ENCODE results near the gene KCNIP4. TPM values are rescaled to one million over a fixed set of nuclear protein-coding genes. Genes with fewer than 3 reads are reported as not detected.

Gene KCNIP4
- total RNA-seq, 1 experiment from 2014 or later: not detected

DNA sequence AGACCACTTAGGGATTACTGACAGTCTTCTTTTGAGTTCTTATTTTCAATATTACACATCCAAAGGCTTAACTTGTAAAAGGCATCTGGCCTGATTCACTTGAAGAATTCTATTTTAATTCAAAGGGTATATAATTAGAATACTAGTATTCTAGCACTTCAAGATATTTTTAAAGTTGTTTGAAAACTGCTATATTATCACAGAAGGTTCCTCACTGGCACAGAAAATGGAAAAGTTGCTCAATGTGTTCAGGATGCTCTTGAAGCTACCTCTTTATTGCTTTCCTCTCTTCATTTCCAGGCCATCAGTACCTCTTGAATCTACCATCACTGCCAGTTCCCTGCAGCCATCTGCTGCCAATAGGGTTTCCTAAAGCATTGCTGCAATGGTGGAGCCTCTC, 271.4 kb downstream of the KCNIP4 start:
- in situ Hi-C loops (cut with HindIII; ENCODE audit: low pct_unique_long_range_greater_than_20kb, low sequenced_read_pairs): no loop called here
- no peak for DNase-seq (ENCODE audit: low read depth)

DNA sequence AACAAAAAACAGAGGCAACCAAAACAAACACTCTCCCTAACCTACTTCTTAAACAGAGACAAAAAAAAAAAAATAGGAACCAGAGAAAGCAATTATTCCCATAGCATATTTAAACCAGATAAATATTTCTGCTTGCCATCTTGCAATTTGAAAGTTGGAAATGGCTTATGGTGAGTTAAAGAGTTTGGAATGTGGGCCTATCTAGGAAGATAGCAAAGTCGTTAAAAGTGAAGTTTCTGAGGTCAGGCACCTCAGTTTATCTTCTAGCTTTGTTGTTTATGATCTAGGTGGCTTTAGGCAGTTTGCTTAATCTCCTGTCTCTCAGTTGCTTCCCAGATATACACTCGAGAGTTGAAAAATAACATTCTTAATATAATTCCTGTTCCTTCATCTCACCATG, 284.2 kb downstream of the KCNIP4 start:
- in situ Hi-C loops (cut with HindIII; ENCODE audit: low pct_unique_long_range_greater_than_20kb, low sequenced_read_pairs): no loop called here
- DNase-seq (ENCODE audit: low read depth): peak; percentile 1

DNA sequence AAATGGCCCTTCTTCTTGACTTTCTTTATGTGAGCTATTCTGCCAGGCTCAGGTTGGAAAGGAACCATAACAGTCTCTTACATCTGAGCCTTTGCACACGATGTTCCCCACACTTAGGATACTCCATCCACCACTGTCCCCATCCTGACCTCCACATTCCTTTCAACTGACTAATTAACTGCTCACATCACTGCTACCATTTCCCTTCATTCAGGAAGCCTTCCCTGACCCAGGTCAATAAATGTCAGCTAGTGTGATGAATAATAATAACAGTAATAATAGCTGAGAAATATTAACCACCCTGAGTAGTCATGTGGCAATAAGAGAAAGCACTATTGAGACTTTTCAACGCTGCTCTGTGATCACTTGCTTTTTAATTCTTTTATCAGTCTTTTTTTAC, 291.7 kb downstream of the KCNIP4 start:
- in situ Hi-C loops (cut with HindIII; ENCODE audit: low pct_unique_long_range_greater_than_20kb, low sequenced_read_pairs): no loop called here
- peak; percentile 47 for DNase-seq (ENCODE audit: low read depth)

DNA sequence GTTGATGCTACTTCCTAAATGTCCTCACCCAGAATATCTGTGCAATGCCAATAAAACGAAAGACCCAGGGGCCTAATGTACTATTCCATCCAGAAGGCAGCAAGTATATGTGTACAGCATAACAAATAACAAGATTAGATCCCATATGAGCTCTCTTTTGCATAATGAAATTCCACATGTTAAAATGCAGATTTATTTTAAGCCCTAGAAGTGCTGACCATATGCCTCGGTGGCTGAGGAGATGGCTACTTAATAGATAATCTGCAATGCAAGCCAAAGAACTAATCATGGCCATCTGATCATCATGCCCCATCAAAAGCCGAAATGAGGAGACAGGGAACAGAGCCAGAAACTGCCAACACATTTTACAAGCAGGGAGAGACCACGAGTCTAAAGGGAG, 293.5 kb downstream of the KCNIP4 start:
- DNase-seq (ENCODE audit: low read depth): no peak
- in situ Hi-C loops (cut with HindIII; ENCODE audit: low pct_unique_long_range_greater_than_20kb, low sequenced_read_pairs): no loop called here

DNA sequence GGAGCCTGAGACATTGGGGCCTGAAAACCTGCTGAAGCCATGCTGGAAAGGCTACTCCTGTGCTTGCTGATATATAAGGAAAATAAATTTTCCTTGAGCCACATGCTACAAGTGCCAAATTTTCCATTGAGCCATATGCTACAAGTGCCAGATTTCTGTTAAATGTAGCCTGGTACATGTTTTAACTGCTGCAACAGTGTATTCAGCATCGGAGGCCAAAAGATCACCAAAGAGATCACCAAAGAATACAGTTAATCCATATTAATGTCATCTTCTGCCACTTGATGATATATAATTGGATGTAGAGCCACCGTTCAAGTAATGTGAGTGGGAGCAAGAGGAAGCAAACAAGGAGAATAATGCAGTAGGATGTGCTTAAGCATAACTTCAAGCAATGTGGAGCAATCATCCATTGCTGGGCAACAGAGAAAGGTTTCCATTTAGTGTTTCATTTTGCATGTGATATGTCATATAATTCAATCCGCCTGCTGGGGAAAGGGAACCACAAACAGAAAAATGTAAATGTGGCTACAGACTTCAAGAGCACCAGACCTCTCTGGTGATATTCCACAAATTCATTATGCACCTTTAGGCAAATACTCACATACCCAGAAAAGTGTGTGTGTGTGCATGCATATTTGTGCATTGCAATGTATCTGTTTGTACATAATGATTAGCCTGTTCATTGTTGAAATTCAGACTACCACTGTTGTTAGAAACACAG, 295.9 kb downstream of the KCNIP4 start:
- in situ Hi-C loops (cut with HindIII; ENCODE audit: low pct_unique_long_range_greater_than_20kb, low sequenced_read_pairs): no loop called here
- no peak for DNase-seq (ENCODE audit: low read depth)

DNA sequence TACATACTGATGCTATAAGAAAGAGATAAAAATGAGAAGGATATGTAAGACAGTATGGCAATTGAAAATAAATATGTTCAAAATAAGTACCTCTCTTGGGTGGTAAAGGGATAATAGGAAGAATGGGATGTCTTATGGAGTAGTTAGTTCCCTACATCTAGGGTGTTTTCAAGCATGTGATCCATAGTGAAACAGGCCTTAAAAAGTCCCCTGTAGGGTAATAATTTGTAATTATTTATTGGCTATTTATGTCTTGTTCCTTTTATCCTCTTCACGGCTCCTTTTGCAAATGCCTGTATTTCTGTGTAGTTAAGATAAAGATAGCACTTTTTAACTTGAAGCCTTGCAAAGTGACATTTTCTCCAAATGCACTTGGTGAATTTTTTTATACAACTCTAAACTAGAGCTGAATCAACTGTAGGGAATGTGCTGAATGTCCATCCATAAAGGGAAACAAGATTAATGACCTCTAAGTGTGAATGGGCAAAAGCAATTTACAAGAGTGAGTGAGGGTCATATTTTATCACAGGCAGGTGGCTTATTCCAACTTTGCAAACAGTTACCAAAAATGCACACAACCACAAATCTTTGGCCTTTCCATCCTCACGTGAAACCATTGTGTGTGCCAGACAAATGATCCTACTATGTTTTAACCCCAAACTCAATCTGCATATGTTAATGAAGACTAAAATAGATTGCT, 299.0 kb downstream of the KCNIP4 start:
- in situ Hi-C loops (cut with HindIII; ENCODE audit: low pct_unique_long_range_greater_than_20kb, low sequenced_read_pairs): no loop called here

DNA sequence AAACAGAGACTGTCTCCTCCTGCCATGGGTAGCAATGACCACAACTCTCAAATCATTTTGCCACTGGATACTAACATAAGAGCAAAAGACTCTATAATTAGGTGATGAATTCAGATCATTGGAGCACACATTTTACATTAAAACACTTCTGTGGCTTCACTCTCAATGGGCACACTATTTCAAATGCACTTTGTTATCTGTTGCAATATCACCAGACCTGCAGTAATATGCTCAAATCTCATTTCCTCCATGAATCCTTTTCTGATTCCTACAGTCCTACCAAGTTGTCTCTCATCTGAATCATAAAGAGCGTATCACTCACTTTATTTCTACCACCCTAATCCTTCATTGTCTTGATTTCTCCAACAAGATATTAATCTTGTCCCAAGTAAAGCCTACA, 302.8 kb downstream of the KCNIP4 start:
- in situ Hi-C loops (cut with HindIII; ENCODE audit: low pct_unique_long_range_greater_than_20kb, low sequenced_read_pairs): no loop called here
- DNase-seq (ENCODE audit: low read depth): no peak

More for the DNA sequence above, 299.0 kb downstream of the KCNIP4 start:
- DNase-seq (ENCODE audit: low read depth): no peak

DNA sequence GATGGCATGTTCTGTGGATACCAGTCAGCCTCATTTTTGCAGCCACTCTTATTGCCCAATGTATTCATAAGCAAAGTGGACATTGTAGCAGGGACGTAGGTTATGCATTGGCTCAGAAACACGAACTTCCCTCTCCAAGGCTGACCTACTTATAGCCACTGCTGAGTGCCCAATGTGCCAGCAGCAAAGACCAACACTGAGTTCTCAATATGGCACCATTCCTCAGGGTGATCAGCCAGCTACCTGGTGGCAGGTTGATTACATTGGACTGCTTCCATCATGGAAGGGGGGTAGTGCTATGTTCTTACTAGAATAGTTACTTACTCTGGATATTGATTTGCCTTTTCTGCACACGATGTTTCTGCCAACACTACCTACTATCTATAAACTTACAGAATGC, 306.9 kb downstream of the KCNIP4 start:
- DNase-seq (ENCODE audit: low read depth): no peak
- in situ Hi-C loops (cut with HindIII; ENCODE audit: low pct_unique_long_range_greater_than_20kb, low sequenced_read_pairs): no loop called here

DNA sequence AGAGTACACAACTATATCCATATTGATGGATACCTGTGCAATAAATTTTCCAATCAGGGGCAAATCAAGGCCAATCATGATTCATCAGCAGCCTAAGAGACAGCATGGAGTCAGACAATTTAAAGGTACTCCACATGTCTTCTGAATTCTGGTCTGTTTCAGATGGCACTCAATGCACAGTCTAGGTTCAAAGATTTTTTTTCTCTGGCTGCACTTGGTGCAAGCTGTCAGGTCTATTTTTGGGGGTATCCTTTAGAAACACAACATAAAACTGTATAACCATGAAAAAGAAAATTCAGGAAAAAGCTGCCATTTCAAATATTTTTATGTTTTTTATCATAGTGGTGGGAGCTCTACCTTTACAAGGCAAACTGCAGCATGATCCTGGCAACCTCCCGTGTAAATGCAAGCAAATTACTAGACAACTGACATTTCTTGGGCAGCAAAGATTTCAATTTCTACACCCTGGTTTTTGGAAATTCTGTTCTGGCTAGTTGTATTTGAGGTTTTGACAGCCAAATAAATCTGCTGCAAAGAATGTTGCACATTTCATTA, 310.3 kb downstream of the KCNIP4 start:
- in situ Hi-C loops (cut with HindIII; ENCODE audit: low pct_unique_long_range_greater_than_20kb, low sequenced_read_pairs): no loop called here
- no peak for DNase-seq (ENCODE audit: low read depth)

DNA sequence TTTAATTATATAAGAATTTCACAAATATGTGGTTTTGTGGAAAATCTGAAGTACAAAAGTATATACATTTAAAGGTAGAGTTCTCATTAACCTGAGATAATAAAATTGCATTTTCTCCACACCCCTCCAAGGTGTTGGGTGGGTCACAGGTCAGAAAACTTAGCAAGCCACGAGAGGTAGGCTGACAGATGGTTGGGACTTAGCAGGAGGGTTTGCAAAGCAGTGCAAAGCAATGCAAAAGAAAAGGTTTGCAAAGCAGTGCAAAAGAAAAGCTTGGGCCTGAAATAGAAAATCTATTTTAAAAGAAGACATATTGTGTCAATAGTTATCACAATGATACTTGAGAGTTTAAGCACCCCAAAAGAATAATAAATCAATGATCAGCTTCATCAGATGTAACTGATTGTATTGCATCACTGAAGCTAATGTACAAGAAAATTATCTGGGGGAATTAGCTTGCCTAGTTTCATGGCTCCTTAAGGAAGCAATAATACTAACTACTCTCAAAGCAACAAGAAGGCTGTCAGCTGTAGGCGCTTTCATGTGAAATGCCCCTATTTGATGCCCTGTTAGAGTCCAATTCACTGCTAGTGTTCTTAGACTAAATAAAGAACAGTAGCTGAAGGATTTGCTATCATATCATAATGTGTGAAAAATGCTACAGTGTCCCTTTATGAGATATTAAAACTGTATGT, 319.5 kb downstream of the KCNIP4 start:
- in situ Hi-C loops (cut with HindIII; ENCODE audit: low pct_unique_long_range_greater_than_20kb, low sequenced_read_pairs): no loop called here
- DNase-seq (ENCODE audit: low read depth): no peak

DNA sequence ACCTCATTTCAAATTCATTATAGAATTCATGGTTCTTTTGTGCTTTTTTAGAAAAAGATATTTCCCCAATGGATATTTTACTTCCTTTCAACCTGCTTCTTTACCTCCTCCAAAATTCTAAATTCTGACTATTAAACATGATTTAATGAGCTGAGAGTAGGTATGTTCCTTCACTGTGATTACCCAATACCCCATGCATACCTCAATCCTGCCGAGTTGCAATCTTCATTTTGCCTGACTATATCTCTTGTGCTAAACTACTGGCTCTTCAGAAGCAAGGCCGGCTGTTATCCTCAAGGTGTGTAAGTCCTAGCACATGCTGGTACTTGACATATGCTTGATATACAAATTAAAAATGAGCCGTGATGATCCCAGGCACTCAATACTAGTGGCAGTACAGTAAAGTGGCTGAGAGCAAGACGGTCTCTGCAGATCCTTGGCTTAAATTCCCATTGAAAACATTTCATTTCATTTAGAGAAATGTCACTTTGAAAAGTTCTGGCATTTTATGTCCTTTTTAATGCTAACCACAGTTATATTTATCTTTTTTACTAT, 320.4 kb downstream of the KCNIP4 start:
- in situ Hi-C loops (cut with HindIII; ENCODE audit: low pct_unique_long_range_greater_than_20kb, low sequenced_read_pairs): no loop called here
- no peak for DNase-seq (ENCODE audit: low read depth)

DNA sequence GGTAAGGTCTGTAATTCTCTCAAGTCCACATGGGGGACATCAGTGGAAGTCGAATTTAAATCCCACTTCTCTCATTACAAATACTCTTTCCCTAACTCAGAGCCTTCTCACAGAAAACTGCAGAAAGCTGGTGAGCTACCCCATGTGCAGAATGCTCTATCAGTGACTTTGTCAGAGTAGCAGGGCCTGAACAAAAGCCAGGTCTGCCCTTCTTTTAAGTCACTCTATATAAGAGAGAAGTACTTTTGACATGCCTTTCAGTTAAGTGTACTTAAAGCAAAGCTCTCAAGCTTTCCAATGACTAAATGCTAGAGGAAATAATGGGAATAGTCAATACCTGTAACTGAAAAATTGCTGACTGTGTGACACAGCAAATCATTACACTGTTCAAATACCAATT, 323.1 kb downstream of the KCNIP4 start:
- no peak for DNase-seq (ENCODE audit: low read depth)
- in situ Hi-C loops (cut with HindIII; ENCODE audit: low pct_unique_long_range_greater_than_20kb, low sequenced_read_pairs): no loop called here

DNA sequence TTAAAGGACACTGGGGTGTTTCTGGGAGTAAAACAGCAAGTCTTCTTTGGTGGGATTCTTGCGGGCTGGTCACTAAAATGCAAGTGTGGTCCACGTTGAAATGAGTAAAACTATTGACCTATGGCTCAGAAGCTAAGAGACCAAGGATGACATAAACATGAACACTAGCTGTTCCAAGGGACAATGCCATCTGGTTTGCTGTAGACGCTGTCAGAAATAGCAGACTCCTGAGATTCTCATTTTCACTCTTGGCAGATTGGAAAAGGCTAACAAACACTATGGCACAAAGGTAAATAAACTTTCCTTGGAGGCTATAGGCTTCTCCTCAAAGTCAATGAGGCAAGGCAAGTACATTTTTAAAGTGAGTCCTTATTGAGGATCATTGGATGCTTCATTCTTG, 343.6 kb downstream of the KCNIP4 start:
- in situ Hi-C loops (cut with HindIII; ENCODE audit: low pct_unique_long_range_greater_than_20kb, low sequenced_read_pairs): no loop called here
- no peak for DNase-seq (ENCODE audit: low read depth)

DNA sequence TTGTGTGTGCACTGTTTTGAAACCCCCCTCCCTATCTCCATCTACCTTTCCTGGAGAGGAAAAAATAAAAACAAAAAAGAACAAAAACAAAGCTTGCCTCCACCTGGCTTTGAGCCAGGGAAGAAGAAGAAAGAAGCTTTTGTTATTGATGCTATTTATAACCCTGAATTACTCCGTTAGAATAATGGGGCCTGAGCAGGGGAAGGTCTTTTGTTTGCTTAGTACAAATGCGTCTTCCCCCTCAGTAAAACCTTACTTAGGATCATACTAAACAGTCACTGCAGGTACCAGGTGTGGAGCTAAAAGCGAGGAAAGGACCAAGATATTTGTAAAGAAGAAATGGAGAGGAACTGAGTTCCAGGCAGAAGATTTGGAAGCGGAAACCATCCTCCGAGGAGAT, 352.1 kb downstream of the KCNIP4 start:
- in situ Hi-C loops (cut with HindIII; ENCODE audit: low pct_unique_long_range_greater_than_20kb, low sequenced_read_pairs): no loop called here

DNA sequence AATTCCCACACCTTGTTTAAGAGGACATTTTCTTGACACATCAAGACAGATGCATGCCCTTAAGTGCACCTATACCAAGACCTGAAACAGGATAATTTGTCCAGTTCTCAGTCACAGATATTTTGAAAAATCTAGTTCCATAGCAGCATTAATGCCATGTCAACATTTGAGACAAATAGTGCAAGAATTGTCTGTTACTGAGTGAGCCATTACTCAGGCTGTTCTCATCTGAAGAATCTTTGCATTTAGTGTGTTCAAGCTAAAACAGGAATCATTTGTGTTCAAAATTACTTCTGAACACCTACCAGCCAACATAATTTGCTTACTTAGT, 354.9 kb downstream of the KCNIP4 start:
- DNase-seq (ENCODE audit: low read depth): no peak
- in situ Hi-C loops (cut with HindIII; ENCODE audit: low pct_unique_long_range_greater_than_20kb, low sequenced_read_pairs): no loop called here

More for the DNA sequence above, 352.1 kb downstream of the KCNIP4 start:
- no peak for DNase-seq (ENCODE audit: low read depth)

DNA sequence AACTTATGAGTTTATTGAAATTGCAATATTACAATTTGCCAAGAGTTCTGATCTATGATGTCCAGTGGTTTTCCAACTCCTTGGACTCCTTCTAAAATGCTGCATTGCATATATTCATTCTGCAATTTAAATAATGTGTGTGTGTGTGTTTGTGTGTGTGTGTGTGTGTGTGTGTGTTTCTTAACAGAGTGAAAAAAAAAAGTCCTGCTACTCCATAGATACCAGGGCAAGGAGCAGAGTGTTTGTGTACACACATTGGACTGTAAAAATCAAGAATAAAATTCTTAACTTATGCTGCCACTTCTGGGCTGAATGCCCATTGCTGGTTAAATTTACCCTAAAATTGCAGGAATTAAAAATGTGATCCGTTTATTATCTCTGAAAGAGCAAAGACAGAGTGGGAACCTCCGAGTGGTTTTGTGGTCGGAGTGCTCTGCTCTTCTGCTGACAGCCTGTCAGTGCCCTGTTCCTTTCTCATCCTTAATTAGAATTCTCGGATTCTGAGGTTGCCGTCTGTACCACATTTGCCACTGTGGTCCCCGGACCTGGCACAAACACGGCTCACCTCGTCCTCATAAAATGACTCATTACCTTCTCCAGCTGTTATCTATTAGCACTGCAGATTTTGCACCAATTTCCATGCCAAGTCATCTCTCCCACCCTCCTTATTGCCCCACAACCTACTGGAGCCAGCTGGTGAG, 355.5 kb downstream of the KCNIP4 start:
- DNase-seq (ENCODE audit: low read depth): no peak
- in situ Hi-C loops (cut with HindIII; ENCODE audit: low pct_unique_long_range_greater_than_20kb, low sequenced_read_pairs): no loop called here

DNA sequence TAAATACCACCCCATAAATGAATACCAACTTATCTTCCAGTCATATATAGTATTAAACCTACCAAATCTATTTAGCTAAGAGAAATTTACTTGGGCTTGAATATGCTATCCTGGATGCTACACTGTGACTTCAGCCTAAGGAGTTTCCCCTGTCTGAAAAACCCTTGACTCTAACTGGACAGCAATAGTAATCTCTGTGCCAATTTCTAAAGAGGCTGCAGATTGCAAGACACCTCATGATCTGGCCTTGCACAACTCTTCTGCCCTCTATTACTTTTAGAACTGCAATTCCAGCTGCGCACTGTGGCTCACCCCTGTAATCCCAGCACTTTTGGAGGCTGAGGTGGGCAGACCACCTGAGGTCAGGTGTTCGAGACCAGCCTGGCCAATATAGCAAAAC, 371.5 kb downstream of the KCNIP4 start:
- DNase-seq (ENCODE audit: low read depth): no peak
- in situ Hi-C loops (cut with HindIII; ENCODE audit: low pct_unique_long_range_greater_than_20kb, low sequenced_read_pairs): no loop called here

DNA sequence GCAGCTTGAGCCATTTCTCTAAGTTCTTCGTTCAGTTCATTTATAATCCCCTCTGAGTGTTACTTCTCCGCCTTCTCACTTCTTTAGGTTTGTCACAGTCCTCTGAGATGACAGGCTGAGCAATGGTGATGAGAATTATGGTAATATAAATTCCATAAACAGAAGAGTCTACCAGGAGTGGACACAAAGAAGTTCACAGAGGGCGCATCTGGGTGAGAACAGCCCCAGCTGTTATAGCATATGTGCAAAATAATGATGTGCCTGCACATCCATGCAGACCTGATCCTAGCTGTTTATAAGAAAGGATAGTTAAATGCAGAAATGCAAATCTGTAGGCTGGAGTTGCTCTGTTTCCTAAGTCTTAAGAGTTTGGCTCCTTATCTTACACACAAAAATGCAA, 377.5 kb downstream of the KCNIP4 start:
- no peak for DNase-seq (ENCODE audit: low read depth)
- in situ Hi-C loops (cut with HindIII; ENCODE audit: low pct_unique_long_range_greater_than_20kb, low sequenced_read_pairs): no loop called here
